ENCODE data around the gene BCAP31. TPM values are rescaled to one million over a fixed set of nuclear protein-coding genes. Genes with fewer than 3 reads are reported as not detected.
A peak's percentile ranks its signal among the peaks of the same experiment; 100 is the strongest.
"Not testable (repeated sequence)": the region's sequence is repeated elsewhere in the genome, so short reads cannot be mapped to it uniquely, and the experiment has no call there.

Gene BCAP31
- total RNA-seq, 2 donors from 2014 or later: 129 to 133 TPM

DNA sequence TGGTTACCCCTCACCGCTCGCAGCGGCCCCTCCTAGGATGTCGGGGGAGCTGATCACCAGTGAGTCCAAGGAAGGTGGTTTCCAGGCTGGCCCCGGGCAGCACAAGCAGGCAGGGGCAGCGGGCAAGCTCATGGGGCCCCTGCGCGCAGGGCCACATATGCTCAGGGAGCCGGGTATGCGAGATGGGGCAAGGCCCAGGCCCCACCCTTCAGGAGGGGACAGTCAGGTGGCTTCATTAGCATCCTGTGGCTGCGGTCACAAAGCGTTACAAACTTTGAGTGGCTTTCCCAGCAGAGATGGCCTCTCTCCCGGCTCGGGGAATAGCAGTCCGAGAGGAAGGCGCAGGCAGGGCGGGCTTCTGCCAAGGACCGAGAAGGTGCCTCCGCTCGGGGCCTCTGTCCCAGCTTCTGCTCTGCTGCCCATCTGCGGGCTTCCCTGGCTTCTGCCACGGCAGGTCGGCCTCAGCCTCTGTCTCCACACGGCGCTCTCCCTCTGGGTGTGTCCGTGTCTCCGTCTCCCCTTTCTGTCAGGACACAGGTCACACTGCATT is 13.9 kb upstream of the BCAP31 start:
- intact Hi-C loops (cut with DNase I): no loop called here
- DNase-seq (ENCODE audit: low spot score): no peak

DNA sequence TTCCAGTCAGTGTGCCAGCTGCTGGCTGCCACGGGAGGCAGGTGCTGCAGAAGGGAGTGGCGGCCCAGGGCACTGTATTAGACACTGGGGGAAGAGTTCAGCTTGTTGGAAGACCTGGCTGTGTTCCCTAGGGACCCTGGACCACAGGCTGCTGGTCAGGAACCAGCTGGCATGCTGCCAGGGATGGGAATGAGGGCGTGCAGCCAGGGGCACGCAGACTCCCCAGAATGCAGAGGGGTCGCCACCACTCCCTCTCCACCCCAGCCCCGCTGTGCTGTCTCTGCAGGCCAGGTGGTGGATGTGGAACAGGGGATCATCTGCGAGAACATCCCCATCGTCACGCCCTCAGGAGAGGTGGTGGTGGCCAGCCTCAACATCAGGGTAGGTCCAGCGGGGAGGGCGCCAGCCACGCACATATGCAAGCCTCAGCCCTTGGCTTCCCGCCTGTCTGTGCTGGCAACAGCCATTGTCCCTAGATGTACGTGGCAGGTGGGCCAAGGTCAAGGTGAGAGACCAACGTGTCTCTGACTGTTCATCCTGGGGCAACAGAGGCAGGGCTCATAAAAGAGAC is 12.8 kb upstream of the BCAP31 start:
- DNase-seq (ENCODE audit: low spot score): no peak
- intact Hi-C loops (cut with DNase I): no loop called here

DNA sequence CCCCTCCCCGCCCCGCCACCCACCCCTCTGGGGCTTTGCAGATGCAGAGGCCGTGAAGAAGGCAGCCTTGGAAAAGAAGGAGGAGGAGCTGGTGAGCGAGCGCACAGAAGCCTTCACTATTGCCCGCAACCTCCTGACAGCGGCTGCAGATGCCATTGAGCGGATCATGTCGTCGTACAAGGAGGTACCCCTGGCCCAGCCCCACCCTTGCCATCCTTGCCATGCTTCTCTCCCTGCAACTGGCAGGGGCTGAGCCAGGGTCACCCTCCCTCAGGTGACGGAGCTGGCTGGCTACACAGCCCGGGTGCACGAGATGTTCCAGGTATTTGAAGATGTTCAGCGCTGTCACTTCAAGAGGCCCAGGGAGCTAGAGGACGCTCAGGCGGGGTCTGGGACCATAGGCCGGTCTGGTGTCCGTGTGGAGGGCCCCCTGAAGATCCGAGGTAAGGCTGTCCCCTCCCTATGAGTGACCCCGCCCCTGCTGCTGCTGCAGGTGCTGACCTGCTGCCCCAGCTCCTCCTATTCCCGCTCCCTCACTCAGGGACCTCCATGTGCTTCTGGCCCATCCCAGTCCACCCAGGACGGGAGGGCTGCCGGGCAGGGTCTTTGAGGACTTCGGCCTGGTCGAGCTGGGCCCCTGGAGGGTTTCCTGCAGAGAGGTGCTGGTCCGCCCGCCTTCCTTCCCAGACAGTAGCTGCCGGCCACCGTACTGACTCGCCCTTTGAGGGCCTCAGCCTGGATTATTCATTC is 12.1 kb upstream of the BCAP31 start:
- DNase-seq (ENCODE audit: low spot score): no peak
- intact Hi-C loops (cut with DNase I): no loop called here

DNA sequence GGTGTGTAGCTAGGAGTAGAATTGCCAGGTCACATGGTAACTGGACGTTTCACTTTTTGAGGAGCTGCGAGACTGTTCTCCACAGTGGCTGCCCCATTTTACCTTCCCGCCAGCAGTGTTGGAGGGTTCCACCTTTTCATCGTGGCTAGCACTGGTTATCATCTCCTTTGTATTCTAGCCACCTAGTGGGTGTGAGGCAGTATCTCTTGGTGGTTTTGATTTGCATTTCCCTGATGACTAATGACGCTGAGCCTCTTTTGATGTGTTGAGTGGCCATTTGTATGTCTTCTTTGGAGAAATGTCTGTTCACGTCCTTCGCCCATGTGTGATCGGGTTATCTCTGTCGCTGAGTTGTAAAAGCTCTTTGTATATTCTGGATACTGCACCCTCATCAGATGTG is 11.1 kb upstream of the BCAP31 start:
- no peak for DNase-seq (ENCODE audit: low spot score)
- intact Hi-C loops (cut with DNase I): no loop called here

DNA sequence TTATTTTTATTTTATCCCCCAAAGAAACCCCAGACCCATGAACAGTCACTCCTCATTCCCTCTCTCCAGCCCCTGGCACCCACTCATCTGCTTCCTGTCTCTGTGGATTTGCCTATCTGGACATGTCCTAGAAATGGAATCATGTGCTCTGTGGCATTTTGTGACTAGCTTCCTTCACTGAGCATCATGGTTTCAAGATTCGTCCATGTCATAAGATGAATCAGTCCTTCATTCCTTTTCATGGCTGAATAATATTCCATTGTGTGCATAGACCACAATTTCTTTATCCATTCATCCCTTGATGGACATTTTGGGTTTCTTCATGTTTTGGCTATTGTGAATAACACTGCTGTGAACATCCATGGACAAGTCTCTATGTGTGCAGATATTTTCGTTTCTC is 10.7 kb upstream of the BCAP31 start:
- no peak for DNase-seq (ENCODE audit: low spot score)
- intact Hi-C loops (cut with DNase I): no loop called here

DNA sequence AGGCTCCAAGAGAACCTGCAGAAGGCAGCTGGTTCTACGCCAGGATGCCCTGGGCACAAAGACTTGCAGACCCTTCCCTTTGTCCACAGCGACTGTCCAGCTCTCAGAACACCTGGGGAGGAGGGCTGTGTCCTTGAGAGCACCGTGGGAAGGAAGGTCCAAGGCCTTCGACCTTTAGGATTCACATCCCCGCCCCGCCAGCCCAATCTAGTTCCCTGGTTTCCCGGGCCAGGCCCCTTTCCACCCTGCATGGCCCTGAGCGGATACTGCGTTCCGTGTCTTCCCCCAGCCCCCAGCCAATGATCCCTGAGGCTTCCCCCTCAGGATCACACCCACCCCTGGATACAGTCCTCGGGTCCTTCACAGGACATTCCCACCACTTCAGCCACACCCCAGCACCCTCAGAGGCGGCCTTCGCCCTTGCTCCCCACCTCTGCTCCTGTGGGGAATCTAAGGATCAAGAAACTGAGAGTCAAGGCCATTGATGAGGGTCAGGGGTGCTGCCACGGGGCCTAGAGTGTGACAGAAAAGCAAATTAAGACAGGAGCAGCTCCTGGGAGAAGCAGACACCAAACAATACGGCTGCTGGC is 9.6 kb upstream of the BCAP31 start:
- intact Hi-C loops (cut with DNase I): no loop called here
- DNase-seq (ENCODE audit: low spot score): no peak

DNA sequence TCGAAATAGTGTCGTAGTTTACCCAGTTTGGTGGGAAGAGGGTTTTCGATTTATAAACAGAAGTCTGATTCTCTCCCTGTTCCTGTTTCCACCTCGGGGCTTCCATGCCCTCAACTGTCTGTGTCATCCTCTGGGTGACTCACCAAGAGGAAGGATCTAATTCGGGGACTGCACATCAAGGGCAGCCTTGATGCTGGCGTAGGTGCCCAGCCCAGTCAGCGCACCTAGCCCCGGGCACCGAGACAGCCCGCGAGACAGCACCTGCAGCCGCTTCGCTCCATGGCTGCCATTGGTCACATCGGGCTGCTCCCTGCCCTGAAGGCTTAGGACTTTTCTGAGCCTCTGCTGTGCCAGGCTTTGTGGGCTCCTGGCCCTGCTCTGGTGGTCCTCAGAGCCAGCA is 8.2 kb upstream of the BCAP31 start:
- intact Hi-C loops (cut with DNase I): no loop called here
- DNase-seq (ENCODE audit: low spot score): no peak

DNA sequence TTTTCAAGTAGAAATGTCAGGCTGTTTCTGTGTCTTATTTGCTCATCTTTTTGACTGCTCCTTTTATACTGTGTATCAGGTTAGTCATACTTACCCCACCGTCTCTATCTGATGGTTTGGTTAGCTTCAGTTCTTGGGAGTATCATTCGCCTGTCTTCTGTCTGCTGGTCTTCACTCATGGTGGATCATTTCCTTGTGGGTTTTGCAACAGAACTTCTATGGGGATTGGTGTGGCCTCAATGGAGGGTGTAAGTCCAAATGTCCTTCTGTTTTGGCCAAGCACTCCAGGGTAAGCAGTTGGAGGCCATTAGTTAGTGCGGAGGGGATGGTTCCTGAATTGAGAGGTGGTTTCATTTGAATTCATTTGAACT is 7.6 kb upstream of the BCAP31 start:
- no peak for DNase-seq (ENCODE audit: low spot score)
- intact Hi-C loops (cut with DNase I): no loop called here

DNA sequence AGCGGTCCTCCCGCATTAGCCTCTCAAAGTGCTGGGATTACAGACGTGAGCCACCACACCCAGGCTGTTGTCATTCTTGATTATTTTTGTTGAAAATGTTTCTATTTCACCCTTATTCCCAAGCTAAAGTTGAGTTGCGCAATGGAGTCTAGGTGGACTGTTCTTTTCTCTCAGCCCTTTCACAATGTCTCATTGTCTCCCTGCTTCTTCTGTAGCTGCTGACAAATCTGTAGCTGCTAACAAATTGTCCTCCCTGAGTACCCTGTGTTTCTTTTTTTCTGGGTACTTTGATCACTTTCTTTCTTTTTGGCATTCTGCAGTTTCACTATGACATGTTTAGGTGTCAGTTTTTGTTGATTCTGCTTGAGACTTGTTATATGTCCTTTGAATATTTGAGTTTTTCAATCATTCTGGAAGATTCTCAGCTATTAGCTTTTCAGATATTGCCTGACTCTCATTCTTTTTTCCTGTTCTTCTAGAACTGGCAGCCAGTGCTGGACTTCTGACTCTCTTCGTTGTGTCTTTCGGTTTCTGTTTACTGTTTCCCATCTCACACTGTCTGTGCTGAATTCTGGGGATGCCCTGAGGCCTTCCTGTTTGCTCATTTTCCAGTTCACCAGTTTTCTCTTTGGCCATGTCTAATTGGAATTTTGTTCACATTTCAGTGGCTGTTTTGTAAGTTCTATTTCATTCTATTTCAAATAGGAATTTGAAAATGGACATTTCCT is 7.1 kb upstream of the BCAP31 start:
- no peak for DNase-seq (ENCODE audit: low spot score)
- intact Hi-C loops (cut with DNase I): no loop called here

DNA sequence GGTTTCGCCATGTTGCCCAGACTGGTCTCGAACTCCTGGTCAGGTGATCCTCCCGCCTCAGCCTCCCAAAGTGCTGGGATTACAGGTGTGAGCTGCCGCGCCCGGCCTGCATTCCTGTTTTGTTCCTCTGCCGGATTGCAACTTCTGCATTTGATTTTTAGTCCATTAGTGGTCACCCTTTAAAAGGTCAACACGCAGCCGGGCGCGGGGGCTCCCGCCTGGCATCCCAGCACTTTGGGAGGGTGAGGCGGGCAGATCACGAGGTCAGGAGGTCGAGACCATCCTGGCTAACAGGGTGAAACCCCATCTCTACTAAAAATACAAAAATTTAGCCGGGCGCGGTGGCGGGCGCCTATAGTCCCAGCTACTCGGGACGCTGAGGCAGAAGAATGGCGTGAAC is 5.9 kb upstream of the BCAP31 start:
- intact Hi-C loops (cut with DNase I); DNase-seq (ENCODE audit: low spot score): not testable (repeated sequence)

DNA sequence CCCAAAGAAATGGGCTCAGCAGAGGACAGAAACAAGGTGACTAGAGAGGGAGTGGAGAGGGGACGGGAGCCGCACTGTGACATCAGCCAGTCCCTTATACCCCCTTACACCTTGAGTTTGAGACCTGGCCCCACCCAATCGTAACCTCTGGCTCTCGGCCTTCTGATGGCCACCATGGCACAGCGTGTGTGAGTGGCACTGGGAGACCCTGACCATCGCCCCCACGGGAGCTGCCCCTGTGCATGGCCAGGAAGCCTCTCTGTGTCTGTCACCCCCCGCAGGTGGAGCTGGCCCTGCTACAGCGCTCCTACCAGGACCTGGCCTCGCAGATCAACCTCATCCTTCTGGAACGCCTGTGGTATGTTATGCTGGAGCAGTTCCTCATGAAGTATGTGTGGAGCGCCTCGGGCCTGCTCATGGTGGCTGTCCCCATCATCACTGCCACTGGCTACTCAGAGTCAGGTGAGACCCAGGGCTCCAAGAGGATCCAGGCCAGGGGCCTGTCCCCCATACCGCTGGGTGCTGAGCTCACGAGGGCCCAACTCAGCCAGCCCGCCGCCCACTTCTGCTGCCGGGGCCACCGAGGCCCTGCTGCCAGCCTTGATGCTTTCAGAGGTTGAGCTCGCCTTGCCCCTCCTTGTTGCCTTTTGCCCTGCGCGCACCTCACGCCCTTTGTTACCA is 4.9 kb upstream of the BCAP31 start:
- intact Hi-C loops (cut with DNase I): no loop called here
- no peak for DNase-seq (ENCODE audit: low spot score)

DNA sequence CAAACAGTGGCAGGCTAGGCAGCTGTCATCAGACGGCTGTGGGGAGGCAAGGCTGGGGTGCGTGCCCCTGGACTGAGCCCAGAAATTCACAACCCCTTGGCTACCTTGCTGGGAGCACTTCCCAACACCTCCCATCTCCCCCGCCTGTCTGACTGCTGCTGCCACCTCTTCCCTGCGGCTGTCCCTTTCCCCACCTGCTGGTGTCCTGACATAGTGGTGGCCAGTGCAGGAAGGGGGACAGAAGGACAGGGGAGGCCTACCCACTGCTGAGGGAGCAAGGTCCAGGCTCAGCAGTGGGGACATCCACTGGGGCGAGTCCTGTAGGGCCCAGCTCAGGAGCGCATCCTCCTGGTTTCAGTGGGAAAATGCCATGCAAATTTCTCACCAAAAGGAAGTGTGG is 3.9 kb upstream of the BCAP31 start:
- DNase-seq (ENCODE audit: low spot score): no peak
- intact Hi-C loops (cut with DNase I): no loop called here

DNA sequence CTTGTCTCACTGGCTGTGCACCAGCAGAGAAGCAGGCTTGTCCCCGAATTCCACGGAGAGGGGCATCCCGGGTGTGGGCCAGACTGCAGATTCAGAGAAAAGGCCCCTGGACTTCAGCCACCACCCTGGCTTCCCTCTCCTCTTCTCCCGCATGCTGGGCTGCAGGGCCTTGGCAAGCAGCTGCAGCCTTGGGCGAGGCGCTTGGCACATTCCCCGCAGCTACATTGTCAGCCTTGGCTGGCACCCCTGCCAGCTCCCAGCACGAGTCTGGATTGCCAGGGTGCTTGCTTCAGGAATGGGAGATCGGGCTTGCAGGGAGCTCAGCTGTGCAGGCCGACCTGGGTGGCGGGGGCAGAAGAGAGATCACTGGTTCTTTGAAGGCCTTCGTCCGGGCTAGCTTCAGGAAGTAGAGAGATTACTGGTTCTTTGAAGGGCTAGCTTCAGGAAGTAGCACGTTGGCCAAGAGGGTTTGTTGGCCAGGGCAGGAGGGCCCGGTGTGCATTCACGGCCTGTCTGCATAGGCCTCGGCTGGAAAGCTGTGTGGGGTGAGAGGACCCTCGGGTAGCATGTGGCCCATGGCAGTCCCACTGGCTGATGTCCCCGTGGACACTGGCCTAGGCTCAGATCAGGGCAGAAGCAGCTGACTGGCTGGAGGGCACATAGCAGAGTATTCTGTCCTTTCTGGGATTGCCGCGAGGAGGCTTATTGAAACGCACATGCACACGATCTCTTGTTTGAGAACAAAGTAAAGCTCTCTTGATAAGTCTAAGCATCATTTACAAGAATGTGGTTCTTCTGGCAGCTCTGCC is 3.1 kb upstream of the BCAP31 start:
- intact Hi-C loops (cut with DNase I): no loop called here
- DNase-seq (ENCODE audit: low spot score): no peak

DNA sequence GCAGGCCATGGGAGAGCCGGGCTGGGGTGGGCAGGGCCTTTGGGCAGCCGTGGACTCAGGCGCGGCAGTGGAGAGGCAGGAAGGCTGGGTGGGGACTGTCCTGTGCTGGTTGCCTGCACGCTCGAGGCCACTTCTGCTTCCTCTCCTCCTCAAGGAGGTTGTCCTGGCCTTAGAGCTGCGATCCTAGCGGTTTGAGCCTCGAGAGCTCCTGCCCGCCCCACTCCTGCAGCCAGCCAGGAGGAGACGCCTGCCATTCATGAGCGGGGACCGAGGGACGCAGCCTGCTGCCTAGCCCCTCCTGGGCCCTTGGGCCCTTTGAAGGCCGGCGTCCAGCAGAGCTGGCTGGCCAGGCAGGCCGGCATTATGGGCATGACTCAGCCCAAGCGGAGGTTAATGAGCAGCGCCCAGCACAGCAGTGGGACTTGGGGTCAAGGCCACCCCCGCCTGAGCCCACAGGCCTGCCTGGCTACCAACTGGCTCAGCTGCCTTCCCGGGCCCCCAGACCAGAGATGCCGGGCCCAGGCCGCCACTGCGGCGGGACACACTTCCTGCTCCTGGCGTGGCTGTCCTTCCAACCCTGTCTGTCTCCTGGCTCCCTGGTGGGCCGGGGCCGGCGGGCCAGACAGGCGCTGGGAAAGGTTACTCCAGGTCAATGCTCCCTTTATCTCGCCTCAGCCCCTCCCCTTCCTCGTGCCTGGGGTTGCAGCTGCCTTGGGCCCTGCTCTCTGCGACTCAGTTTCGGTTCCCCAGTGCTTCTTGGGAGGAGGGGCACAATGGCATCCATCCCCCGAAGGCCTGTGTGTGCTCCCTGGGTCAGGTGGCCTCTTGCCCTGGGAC is 2.3 kb upstream of the BCAP31 start:
- DNase-seq (ENCODE audit: low spot score): peak; percentile 89
- intact Hi-C loops (cut with DNase I): no loop called here

DNA sequence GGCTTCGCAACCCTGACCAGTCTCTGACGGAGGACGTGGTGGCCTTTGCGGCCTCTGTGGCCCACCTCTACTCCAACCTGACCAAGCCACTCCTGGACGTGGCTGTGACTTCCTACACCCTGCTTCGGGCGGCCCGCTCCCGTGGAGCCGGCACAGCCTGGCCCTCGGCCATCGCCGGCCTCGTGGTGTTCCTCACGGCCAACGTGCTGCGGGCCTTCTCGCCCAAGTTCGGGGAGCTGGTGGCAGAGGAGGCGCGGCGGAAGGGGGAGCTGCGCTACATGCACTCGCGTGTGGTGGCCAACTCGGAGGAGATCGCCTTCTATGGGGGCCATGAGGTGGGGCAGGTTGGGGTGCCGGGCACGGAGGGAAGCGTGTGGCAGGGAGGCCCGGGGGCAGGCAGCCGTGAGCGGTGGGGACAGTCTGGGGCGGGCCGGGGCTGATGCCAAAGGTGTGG is 1.7 kb upstream of the BCAP31 start:
- no peak for DNase-seq (ENCODE audit: low spot score)
- intact Hi-C loops (cut with DNase I): no loop called here

DNA sequence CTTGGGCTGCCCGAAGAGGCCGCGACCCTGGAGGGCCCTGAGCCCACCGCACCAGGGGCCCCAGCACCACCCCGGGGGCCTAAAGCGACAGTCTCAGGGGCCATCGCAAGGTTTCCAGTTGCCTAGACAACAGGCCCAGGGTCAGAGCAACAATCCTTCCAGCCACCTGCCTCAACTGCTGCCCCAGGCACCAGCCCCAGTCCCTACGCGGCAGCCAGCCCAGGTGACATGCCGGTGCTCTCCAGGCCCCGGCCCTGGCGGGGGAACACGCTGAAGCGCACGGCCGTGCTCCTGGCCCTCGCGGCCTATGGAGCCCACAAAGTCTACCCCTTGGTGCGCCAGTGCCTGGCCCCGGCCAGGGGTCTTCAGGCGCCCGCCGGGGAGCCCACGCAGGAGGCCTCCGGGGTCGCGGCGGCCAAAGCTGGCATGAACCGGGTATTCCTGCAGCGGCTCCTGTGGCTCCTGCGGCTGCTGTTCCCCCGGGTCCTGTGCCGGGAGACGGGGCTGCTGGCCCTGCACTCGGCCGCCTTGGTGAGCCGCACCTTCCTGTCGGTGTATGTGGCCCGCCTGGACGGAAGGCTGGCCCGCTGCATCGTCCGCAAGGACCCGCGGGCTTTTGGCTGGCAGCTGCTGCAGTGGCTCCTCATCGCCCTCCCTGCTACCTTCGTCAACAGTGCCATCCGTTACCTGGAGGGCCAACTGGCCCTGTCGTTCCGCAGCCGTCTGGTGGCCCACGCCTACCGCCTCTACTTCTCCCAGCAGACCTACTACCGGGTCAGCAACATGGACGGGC is 1.0 kb upstream of the BCAP31 start:
- intact Hi-C loops (cut with DNase I): no loop called here
- no peak for DNase-seq (ENCODE audit: low spot score)
